Thymus (tissue), 11 donors: Measurements from ENCODE around the gene TNRC6B. TPM values are rescaled to one million over a fixed set of nuclear protein-coding genes. Genes with fewer than 3 reads are reported as not detected.

ENCODE experiments used
- DNase-seq, 9 donors: peaks; one replicate each; pipeline ENCODE4 v3.0.0-alpha.2; 2013; ENCODE audit warnings: low spot score in 9 of 9, low read depth in 6 of 9, missing footprints in 1 of 9
- H3K27ac ChIP-seq, 2 donors: one replicate each; pipeline ENCODE4 v1.5.1; 2013; ENCODE audit warnings: control low read depth in 1 of 2, low read depth in 1 of 2, low read length in 1 of 2, mild to moderate bottlenecking in 1 of 2, moderate library complexity in 1 of 2
- H3K27me3 ChIP-seq, 2 donors: one replicate each; pipeline ENCODE4 v1.5.1; 2013; ENCODE audit warnings: low read length in 1 of 2; ENCODE audit not compliant: control insufficient read depth in 2 of 2, insufficient read depth in 1 of 2
- H3K36me3 ChIP-seq, 2 donors: one replicate each; pipeline ENCODE4 v1.5.1; 2013; ENCODE audit warnings: low read length in 1 of 2, mild to moderate bottlenecking in 1 of 2, moderate library complexity in 1 of 2; ENCODE audit not compliant: control insufficient read depth in 2 of 2, insufficient read depth in 2 of 2
- H3K4me1 ChIP-seq, 2 donors: one replicate each; pipeline ENCODE4 v1.5.1; 2013; ENCODE audit warnings: low read length in 2 of 2; ENCODE audit not compliant: control insufficient read depth in 2 of 2, insufficient read depth in 2 of 2
- H3K4me3 ChIP-seq, 2 donors: one replicate each; pipeline ENCODE4 v1.5.1; 2013; ENCODE audit warnings: low read length in 2 of 2, control low read depth in 1 of 2, mild to moderate bottlenecking in 1 of 2
- H3K9me3 ChIP-seq, 2 donors: one replicate each; pipeline ENCODE4 v1.5.1; 2013; ENCODE audit warnings: low read length in 1 of 2, mild to moderate bottlenecking in 1 of 2; ENCODE audit not compliant: control insufficient read depth in 2 of 2, insufficient read depth in 1 of 2
- WGBS: extraction: QIAGEN DNeasy Blood & Tissue Kit; methylation state at CpG from one replicate; pipeline ENCODE4 v1.1.7; 2013; 5-methylcytosine and 5-hydroxymethylcytosine counted together
- polyA plus RNA-seq: library from polyadenylated mRNA; stranded (reverse); fragments of 200-250 nt; gene quantifications from one replicate; pipeline ENCODE4 v1.2.3, GENCODE V29; 2013
- total RNA-seq: library from RNA; stranded (reverse); fragments of 120-200 nt; gene quantifications from one replicate; pipeline ENCODE4 v1.2.4, GENCODE V29; 2013
- donor health status: healthy.

Gene TNRC6B
- total and polyA plus RNA-seq, 2 donors, result 13.3 to 20.4 TPM

DNA sequence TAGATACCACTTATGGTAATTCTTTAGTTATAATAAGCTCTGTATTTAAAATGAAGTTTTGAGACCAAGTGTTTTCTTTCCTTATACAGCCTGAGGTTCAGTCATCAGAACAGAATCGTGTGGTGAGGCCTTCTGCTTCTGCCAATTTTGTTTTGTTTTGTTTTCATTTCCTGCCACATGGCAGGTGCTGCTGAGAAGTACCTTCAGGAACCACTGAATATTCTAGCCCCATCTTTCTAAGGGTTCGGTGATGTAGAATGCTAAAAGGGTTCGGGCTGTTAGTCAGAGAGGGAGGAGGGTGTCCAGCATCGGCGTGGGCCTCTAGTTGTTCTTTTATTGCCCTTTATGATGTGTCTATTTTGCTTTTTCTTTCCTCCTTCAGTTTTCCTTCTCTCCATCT is 25.8 kb downstream of the TNRC6B start:
- Histone ChIP-seq H3K4me3 (no peak overlapping the region), H3K36me3 (peaks cover 7 to 14% of the 10 kb centered on the region in 2 donors), H3K4me1 (peaks cover 9 to 28% of the 10 kb centered on the region in 2 donors), H3K9me3 (no peaks in the 10 kb centered on the region), H3K27me3 (no peaks in the 10 kb centered on the region), H3K27ac (peak overlapping the region in 1 of 2 donors; percentile 69)
- peak in 6 of 9 donors; percentile 38 to 73 (median 50) for DNase-seq
- 6% methylated on average over 5 of the region's 5 CpGs for WGBS

DNA sequence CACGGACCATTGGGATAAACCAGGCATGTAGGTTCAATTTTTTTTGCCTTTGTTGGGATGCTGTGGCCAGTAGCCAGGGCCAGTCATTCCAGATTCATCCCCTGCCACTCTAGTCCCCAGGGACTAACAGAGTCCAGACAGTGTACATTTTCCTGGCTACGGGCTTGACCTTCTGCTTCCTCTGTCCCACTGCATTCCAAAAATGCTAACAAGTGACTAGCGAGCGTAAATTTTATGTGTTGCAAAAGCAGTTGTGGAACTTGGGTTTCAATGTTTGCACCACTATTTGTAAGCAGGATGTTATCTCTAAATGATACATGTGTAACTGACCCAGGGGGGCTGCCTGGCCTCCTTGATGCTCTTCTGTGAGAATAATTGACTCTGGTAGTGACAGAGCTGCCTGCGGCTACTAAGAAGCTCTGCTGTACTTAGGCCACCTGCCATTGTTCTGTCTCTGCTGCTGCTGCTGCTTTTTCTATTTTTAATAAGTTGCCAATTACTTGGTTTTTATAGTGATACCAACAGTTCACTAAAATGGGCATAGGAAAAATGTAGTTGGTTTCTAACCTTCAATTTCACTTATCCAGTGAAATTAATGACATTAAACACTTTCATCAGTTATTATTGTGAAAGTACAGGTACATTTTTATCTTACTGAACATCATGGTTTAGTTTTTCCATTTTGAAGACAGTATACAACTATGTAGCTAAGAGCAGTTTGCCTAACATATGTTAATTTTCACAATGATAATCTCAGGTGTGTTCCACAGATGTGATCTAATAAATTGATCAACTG is 26.8 kb downstream of the TNRC6B start:
- H3K27me3 ChIP-seq, result no peaks in the 10 kb centered on the region
- H3K4me1 ChIP-seq, result peaks cover 9 to 31% of the 10 kb centered on the region in 2 donors
- 94% methylated on average over 5 of the region's 5 CpGs for WGBS
- no peak for DNase-seq
- peak overlapping the region; percentile 3 to 54 for H3K27ac ChIP-seq
- H3K4me3 ChIP-seq, result no peak overlapping the region
- H3K36me3 ChIP-seq, result peaks cover 7 to 9% of the 10 kb centered on the region in 2 donors
- H3K9me3 ChIP-seq, result no peaks in the 10 kb centered on the region

DNA sequence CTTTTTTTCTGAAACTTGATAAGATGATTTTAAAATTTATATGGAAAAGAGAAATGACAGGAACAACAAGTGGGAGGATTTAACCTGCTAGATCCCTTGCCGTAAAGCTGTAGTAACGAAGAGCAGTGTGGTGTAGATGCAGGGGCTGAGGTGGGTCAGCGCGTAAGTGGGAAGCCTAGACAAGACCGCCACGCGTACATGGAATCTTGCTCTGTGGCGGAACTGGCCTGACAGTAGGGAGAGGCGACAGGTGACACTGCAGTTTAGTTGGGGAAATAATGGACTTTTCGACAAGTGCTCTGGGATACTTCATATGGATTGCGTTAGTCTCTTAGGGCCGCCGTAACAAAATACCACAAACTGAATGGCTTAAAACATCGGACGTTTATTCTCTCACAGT is 28.8 kb downstream of the TNRC6B start:
- Histone ChIP-seq H3K27me3 (no peaks in the 10 kb centered on the region), H3K27ac (no peak overlapping the region), H3K4me1 (peaks cover 12 to 44% of the 10 kb centered on the region in 2 donors), H3K36me3 (peaks cover 4 to 7% of the 10 kb centered on the region in 2 donors), H3K9me3 (no peaks in the 10 kb centered on the region), H3K4me3 (no peak overlapping the region)
- 94% methylated on average over 15 of the region's 15 CpGs for WGBS
- no peak for DNase-seq

GRCh38 chr22:40210818-40211217 is 33.1 kb downstream of the TNRC6B start:
- Histone ChIP-seq H3K4me3 (no peak overlapping the region), H3K9me3 (no peaks in the 10 kb centered on the region), H3K27ac (no peak overlapping the region), H3K4me1 (peaks cover 2 to 34% of the 10 kb centered on the region in 2 donors), H3K27me3 (no peaks in the 10 kb centered on the region), H3K36me3 (peaks cover 5 to 8% of the 10 kb centered on the region in 2 donors)
- DNase-seq, result no peak
- WGBS, result 44% methylated on average over 1 of the region's 1 CpG

GRCh38 chr22:40211476-40212054 is 33.8 kb downstream of the TNRC6B start:
- H3K9me3 ChIP-seq, result no peaks in the 10 kb centered on the region
- H3K4me3 ChIP-seq, result no peak overlapping the region
- H3K4me1 ChIP-seq, result peaks cover 2 to 40% of the 10 kb centered on the region in 2 donors
- no peak for DNase-seq
- H3K27me3 ChIP-seq, result no peaks in the 10 kb centered on the region
- peaks cover 5 to 6% of the 10 kb centered on the region in 2 donors for H3K36me3 ChIP-seq
- 95% methylated on average over 12 of the region's 12 CpGs for WGBS
- peak overlapping the region in 1 of 2 donors; percentile 5 for H3K27ac ChIP-seq

- H3K4me3 ChIP-seq, result no peak overlapping the region
- peaks cover 2 to 40% of the 10 kb centered on the region in 2 donors for H3K4me1 ChIP-seq
- 93% methylated on average over 2 of the region's 2 CpGs for WGBS
- no peak overlapping the region for H3K27ac ChIP-seq
- no peak for DNase-seq
- H3K27me3 ChIP-seq, result no peaks in the 10 kb centered on the region
- H3K9me3 ChIP-seq, result no peaks in the 10 kb centered on the region
- peaks cover 5% of the 10 kb centered on the region in 2 donors for H3K36me3 ChIP-seq
Measured at GRCh38 chr22:40212121-40212520, 34.4 kb downstream of the TNRC6B start.

DNA sequence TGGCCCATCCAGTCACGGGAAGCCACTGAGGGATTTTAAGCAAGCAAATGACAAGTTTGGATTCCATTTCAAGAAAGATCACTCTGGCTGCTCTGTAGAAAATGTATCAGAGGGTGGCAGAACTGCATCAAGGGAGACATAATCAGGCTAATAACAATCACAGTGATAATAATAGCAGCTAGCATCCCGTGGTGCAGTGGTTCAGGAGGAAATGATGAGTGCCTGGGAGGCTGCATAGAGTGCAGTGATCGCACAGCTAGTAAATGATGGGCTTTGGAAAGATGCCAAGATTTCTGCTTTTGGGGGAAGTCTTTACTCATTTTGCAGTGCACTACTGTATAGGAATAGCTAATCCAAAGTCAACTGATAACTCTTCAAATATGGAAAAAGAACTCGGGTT is 35.8 kb downstream of the TNRC6B start:
- no peaks in the 10 kb centered on the region for H3K27me3 ChIP-seq
- H3K27ac ChIP-seq, result peak overlapping the region in 1 of 2 donors; percentile 8
- peaks cover 5 to 6% of the 10 kb centered on the region in 2 donors for H3K36me3 ChIP-seq
- WGBS, result 64% methylated on average over 4 of the region's 4 CpGs
- no peaks in the 10 kb centered on the region for H3K9me3 ChIP-seq
- no peak for DNase-seq
- H3K4me3 ChIP-seq, result no peak overlapping the region
- H3K4me1 ChIP-seq, result peaks cover 3 to 50% of the 10 kb centered on the region in 2 donors

DNA sequence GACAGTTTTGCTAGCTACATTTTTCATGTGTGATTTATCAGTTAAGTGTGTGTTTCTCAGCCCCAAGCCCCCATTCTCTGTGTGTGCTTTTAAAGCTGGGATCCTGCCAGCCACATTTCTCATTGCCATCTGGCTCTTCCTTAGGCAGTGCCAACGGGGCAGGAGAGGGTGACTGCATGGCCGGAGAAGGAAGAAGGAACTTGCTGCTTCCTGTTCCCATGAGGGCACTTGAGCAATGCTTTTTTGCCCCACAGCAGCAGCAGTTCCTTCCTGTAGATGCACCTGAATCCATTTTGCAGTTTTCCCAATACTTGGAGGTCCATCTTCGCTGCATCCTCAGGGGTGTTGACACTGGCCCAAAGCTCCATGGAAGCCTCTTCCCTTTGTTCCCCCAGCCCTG is 37.5 kb downstream of the TNRC6B start:
- 55% methylated on average over 3 of the region's 3 CpGs for WGBS
- H3K9me3 ChIP-seq, result no peaks in the 10 kb centered on the region
- H3K4me1 ChIP-seq, result peaks cover 3 to 49% of the 10 kb centered on the region in 2 donors
- H3K36me3 ChIP-seq, result peaks cover 8 to 11% of the 10 kb centered on the region in 2 donors
- no peak overlapping the region for H3K27ac ChIP-seq
- no peak for DNase-seq
- no peaks in the 10 kb centered on the region for H3K27me3 ChIP-seq
- no peak overlapping the region for H3K4me3 ChIP-seq

GRCh38 chr22:40216041-40216756 is 38.5 kb downstream of the TNRC6B start:
- H3K9me3 ChIP-seq, result no peaks in the 10 kb centered on the region
- H3K4me1 ChIP-seq, result peaks cover 3 to 44% of the 10 kb centered on the region in 2 donors
- peak overlapping the region; percentile 1 to 43 for H3K27ac ChIP-seq
- no peak overlapping the region for H3K4me3 ChIP-seq
- 59% methylated on average over 11 of the region's 11 CpGs for WGBS
- DNase-seq, result peak in 2 of 9 donors; percentile 20 to 53
- peaks cover 8 to 11% of the 10 kb centered on the region in 2 donors for H3K36me3 ChIP-seq
- no peaks in the 10 kb centered on the region for H3K27me3 ChIP-seq
